ENCODE measurements around the gene KPNA1. TPM values are rescaled to one million over a fixed set of nuclear protein-coding genes. Genes with fewer than 3 reads are reported as not detected.

The KPNA1 gene
- total and polyA plus RNA-seq, 2 of the 13 experiments (the other 11 are each of a cell fraction or from before 2014, with no cell fraction given) = 15.4 to 30.0 TPM

DNA sequence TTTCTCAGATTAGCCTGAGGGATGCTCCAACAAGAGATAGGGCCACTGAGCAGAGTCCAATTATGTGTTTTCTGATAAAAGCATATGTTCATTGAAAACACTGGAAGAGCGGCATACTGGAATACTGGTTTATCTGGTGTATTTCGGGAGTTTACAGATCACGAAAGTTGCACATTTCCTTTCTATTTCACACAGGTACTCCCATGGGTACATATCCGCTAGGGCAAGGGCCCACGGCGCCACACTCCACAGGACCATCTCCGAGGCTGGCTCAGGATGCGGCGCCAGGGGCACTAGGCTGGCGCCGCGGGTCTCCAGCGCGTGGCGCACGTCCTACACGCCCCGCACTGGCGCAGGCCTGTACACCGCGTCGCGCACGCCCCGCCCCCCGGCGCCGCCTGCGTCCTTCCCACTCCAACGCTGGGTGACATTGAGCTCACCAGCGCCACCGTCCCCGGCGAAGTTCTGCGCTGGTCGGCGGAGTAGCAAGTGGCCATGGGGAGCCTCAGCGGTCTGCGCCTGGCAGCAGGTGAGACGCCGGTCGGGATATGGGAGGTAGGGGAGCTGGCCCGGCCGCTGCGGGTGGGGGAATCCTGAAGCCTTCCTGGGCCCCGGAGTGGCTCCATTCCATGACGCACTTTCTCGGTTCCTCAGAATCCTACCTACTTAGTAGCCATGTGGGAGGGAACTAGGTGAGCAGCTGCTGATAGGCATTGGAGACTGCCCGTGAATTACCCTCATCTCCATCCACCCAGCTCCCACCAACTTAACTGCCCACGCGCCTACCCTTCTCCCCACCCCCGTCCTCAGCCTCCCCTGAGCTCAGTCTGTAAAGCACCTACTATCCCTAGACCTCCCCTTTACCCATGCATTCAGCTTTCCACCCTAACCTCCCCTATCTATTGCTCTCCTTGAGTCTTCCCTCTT lies 130.7 kb downstream of the KPNA1 start, which contains the start of gene FAM162A (continued):
- TF ChIP-seq, protein P1, sequence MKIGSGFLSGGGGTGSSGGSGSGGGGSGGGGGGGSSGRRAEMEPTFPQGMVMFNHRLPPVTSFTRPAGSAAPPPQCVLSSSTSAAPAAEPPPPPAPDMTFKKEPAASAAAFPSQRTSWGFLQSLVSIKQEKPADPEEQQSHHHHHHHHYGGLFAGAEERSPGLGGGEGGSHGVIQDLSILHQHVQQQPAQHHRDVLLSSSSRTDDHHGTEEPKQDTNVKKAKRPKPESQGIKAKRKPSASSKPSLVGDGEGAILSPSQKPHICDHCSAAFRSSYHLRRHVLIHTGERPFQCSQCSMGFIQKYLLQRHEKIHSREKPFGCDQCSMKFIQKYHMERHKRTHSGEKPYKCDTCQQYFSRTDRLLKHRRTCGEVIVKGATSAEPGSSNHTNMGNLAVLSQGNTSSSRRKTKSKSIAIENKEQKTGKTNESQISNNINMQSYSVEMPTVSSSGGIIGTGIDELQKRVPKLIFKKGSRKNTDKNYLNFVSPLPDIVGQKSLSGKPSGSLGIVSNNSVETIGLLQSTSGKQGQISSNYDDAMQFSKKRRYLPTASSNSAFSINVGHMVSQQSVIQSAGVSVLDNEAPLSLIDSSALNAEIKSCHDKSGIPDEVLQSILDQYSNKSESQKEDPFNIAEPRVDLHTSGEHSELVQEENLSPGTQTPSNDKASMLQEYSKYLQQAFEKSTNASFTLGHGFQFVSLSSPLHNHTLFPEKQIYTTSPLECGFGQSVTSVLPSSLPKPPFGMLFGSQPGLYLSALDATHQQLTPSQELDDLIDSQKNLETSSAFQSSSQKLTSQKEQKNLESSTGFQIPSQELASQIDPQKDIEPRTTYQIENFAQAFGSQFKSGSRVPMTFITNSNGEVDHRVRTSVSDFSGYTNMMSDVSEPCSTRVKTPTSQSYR (CRISPR knock-in tag; IDR thresholded peaks at IDR 0.05; ENCODE audit: borderline replicate concordance) = peak; percentile 76; the same call in 1 of the 2 replicates
- TF ChIP-seq PCBP2 (optimal IDR thresholded peaks at IDR 0.05; ENCODE audit: low read depth, low read length, poor library complexity, severe bottlenecking) (no peak), ZNF17 (CRISPR knock-in tag; IDR thresholded peaks at IDR 0.05) (no peak), ZFP41 (CRISPR knock-in tag; IDR thresholded peaks at IDR 0.05; ENCODE audit: borderline replicate concordance) (no peak), ZNF737 (CRISPR knock-in tag; IDR thresholded peaks at IDR 0.05; ENCODE audit: borderline replicate concordance) (0 out of 2 replicates have a peak, but pooled peaks have one; percentile 5), ZNF891 (CRISPR knock-in tag; IDR thresholded peaks at IDR 0.05) (peak; percentile 93; the same call in 1 of the 2 replicates), FOXK2 (IDR thresholded peaks at IDR 0.05) (no peak), ZNF660 (CRISPR knock-in tag; IDR thresholded peaks at IDR 0.05; ENCODE audit: borderline replicate concordance, low read depth) (no peak), ZNF746 (CRISPR knock-in tag; IDR thresholded peaks at IDR 0.05) (0 out of 2 replicates have a peak, but pooled peaks have one; percentile 63), ZSCAN22 (CRISPR knock-in tag; IDR thresholded peaks at IDR 0.05) (no peak), RELA (CRISPR knock-in tag; IDR thresholded peaks at IDR 0.05) (peak; percentile 86), DR1 (CRISPR knock-in tag; IDR thresholded peaks at IDR 0.05) (peak; percentile 86), TOE1 (CRISPR knock-in tag; IDR thresholded peaks at IDR 0.05) (no peak), MIXL1 (CRISPR knock-in tag; IDR thresholded peaks at IDR 0.05) (peak; percentile 92)
- TF ChIP-seq, protein P2, sequence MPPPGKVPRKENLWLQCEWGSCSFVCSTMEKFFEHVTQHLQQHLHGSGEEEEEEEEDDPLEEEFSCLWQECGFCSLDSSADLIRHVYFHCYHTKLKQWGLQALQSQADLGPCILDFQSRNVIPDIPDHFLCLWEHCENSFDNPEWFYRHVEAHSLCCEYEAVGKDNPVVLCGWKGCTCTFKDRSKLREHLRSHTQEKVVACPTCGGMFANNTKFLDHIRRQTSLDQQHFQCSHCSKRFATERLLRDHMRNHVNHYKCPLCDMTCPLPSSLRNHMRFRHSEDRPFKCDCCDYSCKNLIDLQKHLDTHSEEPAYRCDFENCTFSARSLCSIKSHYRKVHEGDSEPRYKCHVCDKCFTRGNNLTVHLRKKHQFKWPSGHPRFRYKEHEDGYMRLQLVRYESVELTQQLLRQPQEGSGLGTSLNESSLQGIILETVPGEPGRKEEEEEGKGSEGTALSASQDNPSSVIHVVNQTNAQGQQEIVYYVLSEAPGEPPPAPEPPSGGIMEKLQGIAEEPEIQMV (CRISPR knock-in tag; IDR thresholded peaks at IDR 0.05; ENCODE audit: low read depth) = peak; percentile 91
- TF ChIP-seq, protein P3, sequence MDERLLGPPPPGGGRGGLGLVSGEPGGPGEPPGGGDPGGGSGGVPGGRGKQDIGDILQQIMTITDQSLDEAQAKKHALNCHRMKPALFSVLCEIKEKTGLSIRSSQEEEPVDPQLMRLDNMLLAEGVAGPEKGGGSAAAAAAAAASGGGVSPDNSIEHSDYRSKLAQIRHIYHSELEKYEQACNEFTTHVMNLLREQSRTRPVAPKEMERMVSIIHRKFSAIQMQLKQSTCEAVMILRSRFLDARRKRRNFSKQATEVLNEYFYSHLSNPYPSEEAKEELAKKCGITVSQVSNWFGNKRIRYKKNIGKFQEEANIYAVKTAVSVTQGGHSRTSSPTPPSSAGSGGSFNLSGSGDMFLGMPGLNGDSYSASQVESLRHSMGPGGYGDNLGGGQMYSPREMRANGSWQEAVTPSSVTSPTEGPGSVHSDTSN (CRISPR knock-in tag; IDR thresholded peaks at IDR 0.05) = no peak
- TF ChIP-seq, protein P4, sequence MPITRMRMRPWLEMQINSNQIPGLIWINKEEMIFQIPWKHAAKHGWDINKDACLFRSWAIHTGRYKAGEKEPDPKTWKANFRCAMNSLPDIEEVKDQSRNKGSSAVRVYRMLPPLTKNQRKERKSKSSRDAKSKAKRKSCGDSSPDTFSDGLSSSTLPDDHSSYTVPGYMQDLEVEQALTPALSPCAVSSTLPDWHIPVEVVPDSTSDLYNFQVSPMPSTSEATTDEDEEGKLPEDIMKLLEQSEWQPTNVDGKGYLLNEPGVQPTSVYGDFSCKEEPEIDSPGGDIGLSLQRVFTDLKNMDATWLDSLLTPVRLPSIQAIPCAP (CRISPR knock-in tag; IDR thresholded peaks at IDR 0.05; ENCODE audit: low read depth) = 0 out of 2 replicates have a peak, but pooled peaks have one; percentile 68
- TF ChIP-seq, protein P5, sequence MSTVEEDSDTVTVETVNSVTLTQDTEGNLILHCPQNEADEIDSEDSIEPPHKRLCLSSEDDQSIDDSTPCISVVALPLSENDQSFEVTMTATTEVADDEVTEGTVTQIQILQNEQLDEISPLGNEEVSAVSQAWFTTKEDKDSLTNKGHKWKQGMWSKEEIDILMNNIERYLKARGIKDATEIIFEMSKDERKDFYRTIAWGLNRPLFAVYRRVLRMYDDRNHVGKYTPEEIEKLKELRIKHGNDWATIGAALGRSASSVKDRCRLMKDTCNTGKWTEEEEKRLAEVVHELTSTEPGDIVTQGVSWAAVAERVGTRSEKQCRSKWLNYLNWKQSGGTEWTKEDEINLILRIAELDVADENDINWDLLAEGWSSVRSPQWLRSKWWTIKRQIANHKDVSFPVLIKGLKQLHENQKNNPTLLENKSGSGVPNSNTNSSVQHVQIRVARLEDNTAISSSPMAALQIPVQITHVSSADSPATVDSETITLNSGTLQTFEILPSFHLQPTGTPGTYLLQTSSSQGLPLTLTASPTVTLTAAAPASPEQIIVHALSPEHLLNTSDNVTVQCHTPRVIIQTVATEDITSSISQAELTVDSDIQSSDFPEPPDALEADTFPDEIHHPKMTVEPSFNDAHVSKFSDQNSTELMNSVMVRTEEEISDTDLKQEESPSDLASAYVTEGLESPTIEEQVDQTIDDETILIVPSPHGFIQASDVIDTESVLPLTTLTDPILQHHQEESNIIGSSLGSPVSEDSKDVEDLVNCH (CRISPR knock-in tag; IDR thresholded peaks at IDR 0.05) = no peak
- TF ChIP-seq, protein P6, sequence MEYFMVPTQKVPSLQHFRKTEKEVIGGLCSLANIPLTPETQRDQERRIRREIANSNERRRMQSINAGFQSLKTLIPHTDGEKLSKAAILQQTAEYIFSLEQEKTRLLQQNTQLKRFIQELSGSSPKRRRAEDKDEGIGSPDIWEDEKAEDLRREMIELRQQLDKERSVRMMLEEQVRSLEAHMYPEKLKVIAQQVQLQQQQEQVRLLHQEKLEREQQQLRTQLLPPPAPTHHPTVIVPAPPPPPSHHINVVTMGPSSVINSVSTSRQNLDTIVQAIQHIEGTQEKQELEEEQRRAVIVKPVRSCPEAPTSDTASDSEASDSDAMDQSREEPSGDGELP (IDR thresholded peaks at IDR 0.05; ENCODE audit: borderline replicate concordance, low read depth) = peak; percentile 76; the same call in 1 of the 2 replicates

Measured in HepG2 (cell line).